Measurements from ENCODE around the gene PRSS56. TPM values are rescaled to one million over a fixed set of nuclear protein-coding genes. Genes with fewer than 3 reads are reported as not detected.
"Not testable (repeated sequence)": the region's sequence is repeated elsewhere in the genome, so short reads cannot be mapped to it uniquely, and the experiment has no call there.

Gene PRSS56
- total RNA-seq, 1 donor from 2014 or later = not detected

GRCh38 chr2:232529806-232530547, 9.8 kb downstream of the PRSS56 start:
- no peak overlapping the region for H3K9ac ChIP-seq (ENCODE audit: low read length)
- H2AFZ ChIP-seq (ENCODE audit: low read depth, low read length) = no peak overlapping the region
- H4K20me1 ChIP-seq (ENCODE audit: insufficient read depth, low read length) = no peaks in the 10 kb centered on the region
- H3K79me2 ChIP-seq (ENCODE audit: insufficient read depth, low read length) = no peaks in the 10 kb centered on the region
- no peak for DNase-seq (ENCODE audit: low read depth)
- H3K4me2 ChIP-seq (ENCODE audit: low read length) = no peak overlapping the region
- no peak for FAIRE-seq
- peaks cover 2% of the 10 kb centered on the region for H3K27me3 ChIP-seq (ENCODE audit: insufficient read depth, low read length)
- Mint-ChIP-seq H3K4me1 (ENCODE audit: low read depth, unreplicated experiment) (peaks cover 4% of the 10 kb centered on the region), H3K4me3 (ENCODE audit: unreplicated experiment) (no peak overlapping the region), H3K27ac (ENCODE audit: unreplicated experiment) (no peak overlapping the region), H3K36me3 (ENCODE audit: low read depth, unreplicated experiment) (no peaks in the 10 kb centered on the region), H3K27me3 (ENCODE audit: low read depth, unreplicated experiment) (peaks cover 36% of the 10 kb centered on the region), H3K9me3 (ENCODE audit: unreplicated experiment) (no peaks in the 10 kb centered on the region)
- no peaks in the 10 kb centered on the region for H3K36me3 ChIP-seq (ENCODE audit: insufficient read depth, low read length)
- no peaks in the 10 kb centered on the region for H3K4me1 ChIP-seq (ENCODE audit: insufficient read depth, low read length)
- no peak overlapping the region for H3K27ac ChIP-seq (ENCODE audit: low read depth, low read length)
- no peak overlapping the region for H3K4me3 ChIP-seq (ENCODE audit: insufficient read depth, low read depth, low read length)
- TF ChIP-seq EZH2 (IDR thresholded peaks at IDR 0.05; ENCODE audit: insufficient read depth, low read length) (no peak), CTCF (IDR thresholded peaks at IDR 0.05; ENCODE audit: insufficient read depth, low read depth, low read length) (no peak)
- H3K9me3 ChIP-seq (ENCODE audit: insufficient read depth, low read depth, low read length) = no peaks in the 10 kb centered on the region

- no peaks in the 10 kb centered on the region for H3K9me3 Mint-ChIP-seq (ENCODE audit: unreplicated experiment)
- H3K79me2 ChIP-seq (ENCODE audit: insufficient read depth, low read length) = no peaks in the 10 kb centered on the region
- no peak overlapping the region for H2AFZ ChIP-seq (ENCODE audit: low read depth, low read length)
- peaks cover 2% of the 10 kb centered on the region for H3K27me3 ChIP-seq (ENCODE audit: insufficient read depth, low read length)
- H3K4me3 ChIP-seq (ENCODE audit: insufficient read depth, low read depth, low read length) = no peak overlapping the region
- TF ChIP-seq CTCF (IDR thresholded peaks at IDR 0.05; ENCODE audit: insufficient read depth, low read depth, low read length) = no peak
- no peak for TF ChIP-seq EZH2 (IDR thresholded peaks at IDR 0.05; ENCODE audit: insufficient read depth, low read length)
- no peak overlapping the region for H3K4me2 ChIP-seq (ENCODE audit: low read length)
- no peak overlapping the region for H3K27ac Mint-ChIP-seq (ENCODE audit: unreplicated experiment)
- H3K4me1 ChIP-seq (ENCODE audit: insufficient read depth, low read length) = no peaks in the 10 kb centered on the region
- H3K4me1 Mint-ChIP-seq (ENCODE audit: low read depth, unreplicated experiment) = peaks cover 4% of the 10 kb centered on the region
- H3K27ac ChIP-seq (ENCODE audit: low read depth, low read length) = no peak overlapping the region
- no peak for DNase-seq (ENCODE audit: low read depth)
- H4K20me1 ChIP-seq (ENCODE audit: insufficient read depth, low read length) = no peaks in the 10 kb centered on the region
- no peaks in the 10 kb centered on the region for H3K9me3 ChIP-seq (ENCODE audit: insufficient read depth, low read depth, low read length)
- H3K36me3 Mint-ChIP-seq (ENCODE audit: low read depth, unreplicated experiment) = no peaks in the 10 kb centered on the region
- H3K27me3 Mint-ChIP-seq (ENCODE audit: low read depth, unreplicated experiment) = peaks cover 36% of the 10 kb centered on the region
- H3K9ac ChIP-seq (ENCODE audit: low read length) = no peak overlapping the region
- H3K4me3 Mint-ChIP-seq (ENCODE audit: unreplicated experiment) = no peak overlapping the region
- no peaks in the 10 kb centered on the region for H3K36me3 ChIP-seq (ENCODE audit: insufficient read depth, low read length)
- no peak for FAIRE-seq
These were observed 10.6 kb downstream of the PRSS56 start for GRCh38 chr2:232530626-232531260.

- Mint-ChIP-seq H3K4me1 (ENCODE audit: low read depth, unreplicated experiment) (peaks cover 4% of the 10 kb centered on the region), H3K9me3 (ENCODE audit: unreplicated experiment) (peaks cover 3% of the 10 kb centered on the region), H3K4me3 (ENCODE audit: unreplicated experiment) (no peak overlapping the region), H3K27me3 (ENCODE audit: low read depth, unreplicated experiment) (peaks cover 31% of the 10 kb centered on the region), H3K36me3 (ENCODE audit: low read depth, unreplicated experiment) (peaks cover 4% of the 10 kb centered on the region), H3K27ac (ENCODE audit: unreplicated experiment) (no peak overlapping the region)
- H2AFZ ChIP-seq (ENCODE audit: low read depth, low read length) = no peak overlapping the region
- H3K4me2 ChIP-seq (ENCODE audit: low read length) = no peak overlapping the region
- no peaks in the 10 kb centered on the region for H3K4me1 ChIP-seq (ENCODE audit: insufficient read depth, low read length)
- no peak for FAIRE-seq
- H3K27me3 ChIP-seq (ENCODE audit: insufficient read depth, low read length) = peaks cover 2% of the 10 kb centered on the region
- H3K36me3 ChIP-seq (ENCODE audit: insufficient read depth, low read length) = no peaks in the 10 kb centered on the region
- no peak overlapping the region for H3K9ac ChIP-seq (ENCODE audit: low read length)
- no peak overlapping the region for H3K27ac ChIP-seq (ENCODE audit: low read depth, low read length)
- no peak for DNase-seq (ENCODE audit: low read depth)
- H4K20me1 ChIP-seq (ENCODE audit: insufficient read depth, low read length) = no peaks in the 10 kb centered on the region
- TF ChIP-seq CTCF (IDR thresholded peaks at IDR 0.05; ENCODE audit: insufficient read depth, low read depth, low read length) (no peak), EZH2 (IDR thresholded peaks at IDR 0.05; ENCODE audit: insufficient read depth, low read length) (no peak)
- no peak overlapping the region for H3K4me3 ChIP-seq (ENCODE audit: insufficient read depth, low read depth, low read length)
- H3K79me2 ChIP-seq (ENCODE audit: insufficient read depth, low read length) = no peaks in the 10 kb centered on the region
- peaks cover 4% of the 10 kb centered on the region for H3K9me3 ChIP-seq (ENCODE audit: insufficient read depth, low read depth, low read length)
These were observed 12.2 kb downstream of the PRSS56 start for GRCh38 chr2:232532419-232532818.

DNA sequence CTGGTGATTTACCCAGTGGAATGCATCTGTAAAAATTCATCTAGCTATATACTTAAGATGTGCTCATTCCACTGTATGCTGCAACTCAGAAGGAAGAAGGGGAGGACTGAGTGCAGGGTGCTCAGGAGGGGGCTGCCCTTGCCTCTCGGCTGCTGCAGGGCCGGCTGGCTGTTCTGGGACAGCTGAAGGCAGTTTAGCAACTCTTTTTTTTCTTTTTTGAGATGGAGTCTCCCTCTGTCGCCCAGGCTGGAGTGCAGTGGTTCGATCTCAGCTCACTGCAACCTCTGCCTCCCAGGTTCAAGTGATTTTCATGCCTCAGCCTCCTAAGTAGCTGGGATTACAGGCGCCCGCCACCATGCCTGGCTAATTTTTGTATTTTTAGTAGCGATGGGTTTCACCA, 12.6 kb downstream of the PRSS56 start:
- H3K27ac Mint-ChIP-seq (ENCODE audit: unreplicated experiment); FAIRE-seq; H4K20me1 ChIP-seq (ENCODE audit: insufficient read depth, low read length); H3K4me3 Mint-ChIP-seq (ENCODE audit: unreplicated experiment); H3K9me3 ChIP-seq (ENCODE audit: insufficient read depth, low read depth, low read length); H3K79me2 ChIP-seq (ENCODE audit: insufficient read depth, low read length); H3K4me1 Mint-ChIP-seq (ENCODE audit: low read depth, unreplicated experiment); H3K9me3 Mint-ChIP-seq (ENCODE audit: unreplicated experiment); H3K36me3 Mint-ChIP-seq (ENCODE audit: low read depth, unreplicated experiment); H3K36me3 ChIP-seq (ENCODE audit: insufficient read depth, low read length); H3K4me2 ChIP-seq (ENCODE audit: low read length); H2AFZ ChIP-seq (ENCODE audit: low read depth, low read length); H3K4me1 ChIP-seq (ENCODE audit: insufficient read depth, low read length); H3K27me3 ChIP-seq (ENCODE audit: insufficient read depth, low read length); H3K4me3 ChIP-seq (ENCODE audit: insufficient read depth, low read depth, low read length); DNase-seq (ENCODE audit: low read depth); H3K9ac ChIP-seq (ENCODE audit: low read length); H3K27ac ChIP-seq (ENCODE audit: low read depth, low read length): not testable (repeated sequence)
- peaks cover 27% of the 10 kb centered on the region for H3K27me3 Mint-ChIP-seq (ENCODE audit: low read depth, unreplicated experiment)
